Measurements from ENCODE around the gene TRAFD1. TPM values are rescaled to one million over a fixed set of nuclear protein-coding genes. Genes with fewer than 3 reads are reported as not detected.
"Not testable (repeated sequence)": the region's sequence is repeated elsewhere in the genome, so short reads cannot be mapped to it uniquely, and the experiment has no call there.

Gene TRAFD1
- total RNA-seq (46.3 TPM), polyA plus RNA-seq (25.7 TPM)
- long read RNA-seq, donor 1, partial matches to known transcripts: 0 of 6 reads
- long read RNA-seq, donor 1, other reads (novel, unspliced or antisense): 0 of 6 reads
- long read RNA-seq, donor 2: 0 reads
- long read RNA-seq, donor 3, transcript TRAFD1-202 (12 exons, 2,697 nt): major isoform, 15 of 38 reads
- long read RNA-seq, donor 3, partial matches to known transcripts: 22 of 38 reads
- long read RNA-seq, donor 3, other reads (novel, unspliced or antisense): 0 of 38 reads
- long read RNA-seq, donor 4, partial matches to known transcripts: 0 of 7 reads
- long read RNA-seq, donor 4, other reads (novel, unspliced or antisense): 0 of 7 reads
- long read RNA-seq, donor 5, transcript TRAFD1-202 (12 exons, 2,697 nt): major isoform, 7 of 25 reads
- long read RNA-seq, donor 5, transcript TRAFD1-207 (5 exons, 1,003 nt): minor isoform, 6 of 25 reads
- long read RNA-seq, donor 5, partial matches to known transcripts: 12 of 25 reads
- long read RNA-seq, donor 5, other reads (novel, unspliced or antisense): 0 of 25 reads
- long read RNA-seq, donor 6, transcript TRAFD1-202 (12 exons, 2,697 nt): major isoform, 6 of 19 reads
- long read RNA-seq, donor 6, partial matches to known transcripts: 11 of 19 reads
- long read RNA-seq, donor 6, other reads (novel, unspliced or antisense): 0 of 19 reads
- long read RNA-seq, donor 7, partial matches to known transcripts: 0 of 5 reads
- long read RNA-seq, donor 7, other reads (novel, unspliced or antisense): 0 of 5 reads
- long read RNA-seq, donor 8, transcript TRAFD1-202 (12 exons, 2,697 nt): major isoform, 6 of 7 reads
- long read RNA-seq, donor 8, partial matches to known transcripts: 0 of 7 reads
- long read RNA-seq, donor 8, other reads (novel, unspliced or antisense): 0 of 7 reads
- long read RNA-seq, donor 9, partial matches to known transcripts: 0 of 5 reads
- long read RNA-seq, donor 9, other reads (novel, unspliced or antisense): 0 of 5 reads
- long read RNA-seq, donor 10, partial matches to known transcripts: 0 of 6 reads
- long read RNA-seq, donor 10, other reads (novel, unspliced or antisense): 0 of 6 reads

- under 1% methylated on average over 63 of the region's 63 CpGs for WGBS
- H3K36me3 ChIP-seq (ENCODE audit: control insufficient read depth in 2 of 2, insufficient read depth in 2 of 2, low read length in 1 of 2): no peaks in the 10 kb centered on the region
- peak within 1 kb of the TSS; percentile 96 to 97 for H3K27ac ChIP-seq (ENCODE audit: low read depth in 1 of 2, low read length in 1 of 2)
- no peaks in the 10 kb centered on the region for H3K9me3 ChIP-seq (ENCODE audit: control insufficient read depth in 2 of 2, insufficient read depth in 1 of 2, low read length in 1 of 2)
- DNase-seq (ENCODE audit: low read depth in 6 of 9, low spot score in 9 of 9): peak; percentile 92 to 99 (median 97)
- H3K27me3 ChIP-seq (ENCODE audit: control insufficient read depth in 2 of 2, insufficient read depth in 1 of 2, low read length in 1 of 2): peaks cover 0 to 2% of the 10 kb centered on the region in 2 donors
- peak within 1 kb of the TSS; percentile 74 to 91 for H3K4me3 ChIP-seq (ENCODE audit: low read length in 2 of 2)
- H3K4me1 ChIP-seq (ENCODE audit: control insufficient read depth in 2 of 2, insufficient read depth in 2 of 2, low read length in 2 of 2): peaks cover 13 to 22% of the 10 kb centered on the region in 2 donors
These were observed at the start of gene TRAFD1 for GRCh38 chr12:112125250-112125999. TRAFD1 (plus strand) TSS chr12:112125560; CDS start chr12:112130523, 4,963 bp downstream.

GRCh38 chr12:112087055-112087850 is 38.1 kb upstream of the TRAFD1 start:
- 99% methylated on average over 2 of the region's 2 CpGs for WGBS
- H3K4me3 ChIP-seq (ENCODE audit: low read length in 2 of 2): no peak overlapping the region
- H3K9me3 ChIP-seq (ENCODE audit: control insufficient read depth in 2 of 2, insufficient read depth in 1 of 2, low read length in 1 of 2): no peaks in the 10 kb centered on the region
- no peaks in the 10 kb centered on the region for H3K4me1 ChIP-seq (ENCODE audit: control insufficient read depth in 2 of 2, insufficient read depth in 2 of 2, low read length in 2 of 2)
- DNase-seq (ENCODE audit: low read depth in 6 of 9, low spot score in 9 of 9): no peak
- no peak overlapping the region for H3K27ac ChIP-seq (ENCODE audit: low read depth in 1 of 2, low read length in 1 of 2)
- H3K27me3 ChIP-seq (ENCODE audit: control insufficient read depth in 2 of 2, insufficient read depth in 1 of 2, low read length in 1 of 2): no peaks in the 10 kb centered on the region
- H3K36me3 ChIP-seq (ENCODE audit: control insufficient read depth in 2 of 2, insufficient read depth in 2 of 2, low read length in 1 of 2): peaks cover 16 to 41% of the 10 kb centered on the region in 2 donors

GRCh38 chr12:112087851-112088250 is 37.5 kb upstream of the TRAFD1 start:
- Histone ChIP-seq H3K27me3 (ENCODE audit: control insufficient read depth in 2 of 2, insufficient read depth in 1 of 2, low read length in 1 of 2) (no peaks in the 10 kb centered on the region), H3K27ac (ENCODE audit: low read depth in 1 of 2, low read length in 1 of 2) (no peak overlapping the region), H3K36me3 (ENCODE audit: control insufficient read depth in 2 of 2, insufficient read depth in 2 of 2, low read length in 1 of 2) (peaks cover 16 to 39% of the 10 kb centered on the region in 2 donors), H3K4me1 (ENCODE audit: control insufficient read depth in 2 of 2, insufficient read depth in 2 of 2, low read length in 2 of 2) (no peaks in the 10 kb centered on the region), H3K9me3 (ENCODE audit: control insufficient read depth in 2 of 2, insufficient read depth in 1 of 2, low read length in 1 of 2) (no peaks in the 10 kb centered on the region), H3K4me3 (ENCODE audit: low read length in 2 of 2) (no peak overlapping the region)
- 100% methylated on average over 1 of the region's 1 CpG for WGBS
- DNase-seq (ENCODE audit: low read depth in 6 of 9, low spot score in 9 of 9): no peak

- Histone ChIP-seq H3K9me3 (ENCODE audit: control insufficient read depth in 2 of 2, insufficient read depth in 1 of 2, low read length in 1 of 2) (no peaks in the 10 kb centered on the region), H3K36me3 (ENCODE audit: control insufficient read depth in 2 of 2, insufficient read depth in 2 of 2, low read length in 1 of 2) (peaks cover 16 to 25% of the 10 kb centered on the region in 2 donors), H3K4me1 (ENCODE audit: control insufficient read depth in 2 of 2, insufficient read depth in 2 of 2, low read length in 2 of 2) (no peaks in the 10 kb centered on the region), H3K4me3 (ENCODE audit: low read length in 2 of 2) (no peak overlapping the region), H3K27ac (ENCODE audit: low read depth in 1 of 2, low read length in 1 of 2) (no peak overlapping the region), H3K27me3 (ENCODE audit: control insufficient read depth in 2 of 2, insufficient read depth in 1 of 2, low read length in 1 of 2) (no peaks in the 10 kb centered on the region)
- WGBS: 99% methylated on average over 3 of the region's 3 CpGs
- no peak for DNase-seq (ENCODE audit: low read depth in 6 of 9, low spot score in 9 of 9)
These were observed 33.8 kb upstream of the TRAFD1 start for GRCh38 chr12:112091563-112091962.

GRCh38 chr12:112096070-112096469 is 29.3 kb upstream of the TRAFD1 start:
- H3K27ac ChIP-seq (ENCODE audit: low read depth in 1 of 2, low read length in 1 of 2): no peak overlapping the region
- no peaks in the 10 kb centered on the region for H3K27me3 ChIP-seq (ENCODE audit: control insufficient read depth in 2 of 2, insufficient read depth in 1 of 2, low read length in 1 of 2)
- no peaks in the 10 kb centered on the region for H3K9me3 ChIP-seq (ENCODE audit: control insufficient read depth in 2 of 2, insufficient read depth in 1 of 2, low read length in 1 of 2)
- no peak for DNase-seq (ENCODE audit: low read depth in 6 of 9, low spot score in 9 of 9)
- H3K4me3 ChIP-seq (ENCODE audit: low read length in 2 of 2): no peak overlapping the region
- peaks cover 15 to 28% of the 10 kb centered on the region in 2 donors for H3K36me3 ChIP-seq (ENCODE audit: control insufficient read depth in 2 of 2, insufficient read depth in 2 of 2, low read length in 1 of 2)
- H3K4me1 ChIP-seq (ENCODE audit: control insufficient read depth in 2 of 2, insufficient read depth in 2 of 2, low read length in 2 of 2): no peaks in the 10 kb centered on the region

- Histone ChIP-seq H3K36me3 (ENCODE audit: control insufficient read depth in 2 of 2, insufficient read depth in 2 of 2, low read length in 1 of 2) (peaks cover 10 to 27% of the 10 kb centered on the region in 2 donors), H3K4me3 (ENCODE audit: low read length in 2 of 2) (no peak overlapping the region), H3K27me3 (ENCODE audit: control insufficient read depth in 2 of 2, insufficient read depth in 1 of 2, low read length in 1 of 2) (no peaks in the 10 kb centered on the region), H3K27ac (ENCODE audit: low read depth in 1 of 2, low read length in 1 of 2) (no peak overlapping the region), H3K4me1 (ENCODE audit: control insufficient read depth in 2 of 2, insufficient read depth in 2 of 2, low read length in 2 of 2) (no peaks in the 10 kb centered on the region), H3K9me3 (ENCODE audit: control insufficient read depth in 2 of 2, insufficient read depth in 1 of 2, low read length in 1 of 2) (no peaks in the 10 kb centered on the region)
- 92% methylated on average over 2 of the region's 2 CpGs for WGBS
- DNase-seq (ENCODE audit: low read depth in 6 of 9, low spot score in 9 of 9): no peak
These were observed 28.7 kb upstream of the TRAFD1 start for GRCh38 chr12:112096667-112097066.

GRCh38 chr12:112097641-112098040 is 27.7 kb upstream of the TRAFD1 start:
- peaks cover 14 to 26% of the 10 kb centered on the region in 2 donors for H3K36me3 ChIP-seq (ENCODE audit: control insufficient read depth in 2 of 2, insufficient read depth in 2 of 2, low read length in 1 of 2)
- no peak for DNase-seq (ENCODE audit: low read depth in 6 of 9, low spot score in 9 of 9)
- no peaks in the 10 kb centered on the region for H3K9me3 ChIP-seq (ENCODE audit: control insufficient read depth in 2 of 2, insufficient read depth in 1 of 2, low read length in 1 of 2)
- H3K4me1 ChIP-seq (ENCODE audit: control insufficient read depth in 2 of 2, insufficient read depth in 2 of 2, low read length in 2 of 2): no peaks in the 10 kb centered on the region
- no peaks in the 10 kb centered on the region for H3K27me3 ChIP-seq (ENCODE audit: control insufficient read depth in 2 of 2, insufficient read depth in 1 of 2, low read length in 1 of 2)
- H3K4me3 ChIP-seq (ENCODE audit: low read length in 2 of 2): no peak overlapping the region
- no peak overlapping the region for H3K27ac ChIP-seq (ENCODE audit: low read depth in 1 of 2, low read length in 1 of 2)
- 98% methylated on average over 8 of the region's 8 CpGs for WGBS

GRCh38 chr12:112100500-112100899 is 24.9 kb upstream of the TRAFD1 start:
- H3K9me3 ChIP-seq (ENCODE audit: control insufficient read depth in 2 of 2, insufficient read depth in 1 of 2, low read length in 1 of 2); H3K27me3 ChIP-seq (ENCODE audit: control insufficient read depth in 2 of 2, insufficient read depth in 1 of 2, low read length in 1 of 2); H3K4me1 ChIP-seq (ENCODE audit: control insufficient read depth in 2 of 2, insufficient read depth in 2 of 2, low read length in 2 of 2); DNase-seq (ENCODE audit: low read depth in 6 of 9, low spot score in 9 of 9); H3K27ac ChIP-seq (ENCODE audit: low read depth in 1 of 2, low read length in 1 of 2); H3K4me3 ChIP-seq (ENCODE audit: low read length in 2 of 2): not testable (repeated sequence)
- 98% methylated on average over 15 of the region's 15 CpGs for WGBS
- H3K36me3 ChIP-seq (ENCODE audit: control insufficient read depth in 2 of 2, insufficient read depth in 2 of 2, low read length in 1 of 2): peaks cover 14 to 34% of the 10 kb centered on the region in 2 donors

Measured in thymus (tissue), 14 donors.